SK-N-SH treated with all-trans-retinoic acid at 6 μM for 48 hours (cell line): Measurements from ENCODE around the gene RALGPS1.

ENCODE experiments used
- ATAC-seq: fragments of 200-7000 bp; cut with Tn5 transposase; 3 replicates; pipeline ENCODE4 v1.9.1; 2020; ENCODE audit warnings: mild to moderate bottlenecking, moderate library complexity
- ARNTL ChIP-seq: fragments of 450-650 bp; formaldehyde crosslinking; IDR thresholded peaks from 2 replicates; pipeline ENCODE4 v1.5.0; 2020; ENCODE audit warnings: low read depth, mild to moderate bottlenecking, moderate library complexity, borderline replicate concordance
- BACH2 ChIP-seq: fragments of 250-450 bp; sonication (Bioruptor Pico); IDR thresholded peaks from 2 replicates; pipeline ENCODE4 v1.9.0; 2021; ENCODE audit warnings: mild to moderate bottlenecking, borderline replicate concordance
- CREB5 ChIP-seq: fragments of 250-450 bp; sonication (Bioruptor Pico); IDR thresholded peaks from 2 replicates; pipeline ENCODE4 v1.5.1; 2020; ENCODE audit warnings: low read depth, mild to moderate bottlenecking, moderate library complexity
- CSDC2 ChIP-seq: fragments of 250-450 bp; sonication (Bioruptor Pico); IDR thresholded peaks from 2 replicates; pipeline ENCODE4 v1.5.0; 2020; ENCODE audit warnings: mild to moderate bottlenecking, moderate library complexity
- CSRNP3 ChIP-seq: fragments of 250-450 bp; sonication (Bioruptor Pico); IDR thresholded peaks from 2 replicates; pipeline ENCODE4 v1.5.1; 2021; ENCODE audit warnings: mild to moderate bottlenecking, moderate library complexity
- ESRRG ChIP-seq: fragments of 250-450 bp; sonication (Bioruptor Pico); IDR thresholded peaks from 2 replicates; pipeline ENCODE4 v1.6.1; 2021; ENCODE audit warnings: mild to moderate bottlenecking
- GLIS3 ChIP-seq: fragments of 250-450 bp; sonication (Bioruptor Pico); IDR thresholded peaks from 2 replicates; pipeline ENCODE4 v1.5.0; 2020; ENCODE audit warnings: mild to moderate bottlenecking, moderate library complexity
- ISL1 ChIP-seq: fragments of 250-450 bp; sonication (Bioruptor Pico); IDR thresholded peaks from 2 replicates; pipeline ENCODE4 v2.1.2; 2022; ENCODE audit warnings: mild to moderate bottlenecking, moderate library complexity
- OSR1 ChIP-seq: fragments of 250-450 bp; sonication (Bioruptor Pico); IDR thresholded peaks from 2 replicates; pipeline ENCODE4 v1.8.0; 2022; ENCODE audit warnings: moderate library complexity, mild to moderate bottlenecking, inconsistent platforms
- PATZ1 ChIP-seq: fragments of 250-450 bp; sonication (Bioruptor Pico); IDR thresholded peaks from 2 replicates; pipeline ENCODE4 v1.8.0; 2020; ENCODE audit warnings: mild to moderate bottlenecking, moderate library complexity, borderline replicate concordance
- PPARA ChIP-seq: fragments of 250-450 bp; sonication (Bioruptor Pico); IDR thresholded peaks from 2 replicates; pipeline ENCODE4 v1.5.0; 2020; ENCODE audit warnings: mild to moderate bottlenecking, borderline replicate concordance
- RARB ChIP-seq: fragments of 250-450 bp; sonication (Bioruptor Pico); IDR thresholded peaks from 2 replicates; pipeline ENCODE4 v1.8.0; 2021; ENCODE audit warnings: mild to moderate bottlenecking, moderate library complexity
- SNAI2 ChIP-seq: fragments of 250-450 bp; sonication (Bioruptor Pico); IDR thresholded peaks from 2 replicates; pipeline ENCODE4 v1.5.0; 2020; ENCODE audit warnings: mild to moderate bottlenecking, moderate library complexity
- TCF4 ChIP-seq: fragments of 250-450 bp; sonication (Bioruptor Pico); IDR thresholded peaks from 2 replicates; pipeline ENCODE4 v1.8.0; 2021; ENCODE audit warnings: mild to moderate bottlenecking, moderate library complexity, borderline replicate concordance
- TOX ChIP-seq: fragments of 250-450 bp; sonication (Bioruptor Pico); IDR thresholded peaks from 2 replicates; pipeline ENCODE4 v1.8.0; 2021; ENCODE audit warnings: mild to moderate bottlenecking, moderate library complexity, borderline replicate concordance
- TSHZ2 ChIP-seq: fragments of 250-450 bp; sonication (Bioruptor Pico); IDR thresholded peaks from 2 replicates; pipeline ENCODE4 v1.5.0; 2020; ENCODE audit warnings: mild to moderate bottlenecking, moderate library complexity
- ZC3H10 ChIP-seq: fragments of 250-450 bp; sonication (Bioruptor Pico); IDR thresholded peaks from 2 replicates; pipeline ENCODE4 v1.5.1; 2021; ENCODE audit warnings: mild to moderate bottlenecking, moderate library complexity
- ZFP3 ChIP-seq: fragments of 250-450 bp; sonication (Bioruptor Pico); IDR thresholded peaks from 2 replicates; pipeline ENCODE4 v1.5.0; 2020; ENCODE audit warnings: mild to moderate bottlenecking, moderate library complexity
- ZFP30 ChIP-seq: fragments of 450-650 bp; formaldehyde crosslinking; IDR thresholded peaks from 2 replicates; pipeline ENCODE4 v1.5.0; 2022; ENCODE audit warnings: mild to moderate bottlenecking, moderate library complexity
- ZNF565 ChIP-seq: fragments of 450-650 bp; formaldehyde crosslinking; conservative IDR thresholded peaks from 2 replicates; pipeline ENCODE4 v1.5.0; 2020; ENCODE audit warnings: low read depth, mild to moderate bottlenecking, moderate library complexity
- ZNF70 ChIP-seq: fragments of 450-650 bp; formaldehyde crosslinking; IDR thresholded peaks from 2 replicates; pipeline ENCODE4 v1.5.0; 2020; ENCODE audit warnings: mild to moderate bottlenecking, moderate library complexity
- ZNF8 ChIP-seq: fragments of 450-650 bp; formaldehyde crosslinking; IDR thresholded peaks from 2 replicates; pipeline ENCODE4 v1.5.0; 2020; ENCODE audit warnings: mild to moderate bottlenecking, moderate library complexity

Gene RALGPS1

GRCh38 chr9:127262602-127263001 is 348.0 kb downstream of the RALGPS1 start:
- no peak for TF ChIP-seq ZNF70
- TF ChIP-seq CSRNP3 (CRISPR knock-in tag) = no peak
- TF ChIP-seq BACH2 = no peak
- TF ChIP-seq SNAI2 (CRISPR knock-in tag) = no peak
- TF ChIP-seq TCF4 (CRISPR knock-in tag) = no peak
- no peak for TF ChIP-seq OSR1 (CRISPR knock-in tag)
- TF ChIP-seq GLIS3 = no peak
- TF ChIP-seq ZFP3 = no peak
- no peak for TF ChIP-seq ARNTL (CRISPR knock-in tag)
- no peak for TF ChIP-seq ZC3H10 (CRISPR knock-in tag)
- TF ChIP-seq ZNF8 (CRISPR knock-in tag) = no peak
- no peak for TF ChIP-seq ISL1 (CRISPR knock-in tag)
- TF ChIP-seq PATZ1 (CRISPR knock-in tag) = no peak
- TF ChIP-seq PPARA (CRISPR knock-in tag) = no peak
- TF ChIP-seq ZFP30 (CRISPR knock-in tag) = no peak
- TF ChIP-seq TSHZ2 (CRISPR knock-in tag) = no peak
- no peak for TF ChIP-seq TOX (CRISPR knock-in tag)
- TF ChIP-seq RARB = no peak
- TF ChIP-seq CSDC2 (CRISPR knock-in tag) = no peak
- TF ChIP-seq, all 23 proteins: peak for 0
- ATAC-seq = no peak

- TF ChIP-seq CSRNP3 (CRISPR knock-in tag) (no peak), ZFP3 (no peak), ZFP30 (CRISPR knock-in tag) (no peak), CREB5 (CRISPR knock-in tag) (no peak), ZNF565 (CRISPR knock-in tag) (no peak), PPARA (CRISPR knock-in tag) (no peak), ESRRG (CRISPR knock-in tag) (no peak), ZNF70 (no peak), OSR1 (CRISPR knock-in tag) (no peak), ZNF8 (CRISPR knock-in tag) (no peak)
- ATAC-seq = no peak
Measured at GRCh38 chr9:127263237-127263636, 348.7 kb downstream of the RALGPS1 start.

- ATAC-seq = peak; percentile 76
- no peak for TF ChIP-seq ZNF8 (CRISPR knock-in tag)
- TF ChIP-seq ISL1 (CRISPR knock-in tag) = peak; percentile 69
- TF ChIP-seq ZNF70 = no peak
- no peak for TF ChIP-seq ZC3H10 (CRISPR knock-in tag)
Measured at GRCh38 chr9:127263664-127264063, 349.1 kb downstream of the RALGPS1 start.
